PC-3 (cell line): Measurements from ENCODE around the gene RAPGEF4. TPM values are rescaled to one million over a fixed set of nuclear protein-coding genes. Genes with fewer than 3 reads are reported as not detected.

Source experiments
- ATAC-seq: fragments of 200-7000 bp; cut with Tn5 transposase; 2 replicates; pipeline ENCODE4 v1.9.1; 2020; ENCODE audit warnings: mild to moderate bottlenecking, moderate library complexity
- BruUV-seq: library from RNA; stranded (reverse); fragments of 400-500 nt; replicated peaks from 2 replicates; lab custom pipeline; 2021; lab: Mats Ljungman, UMichigan
- CTCF ChIA-PET: fragments of 300-600 bp; sonication (Branson Sonifier 250); formaldehyde crosslinking; loops from one replicate; lab custom pipeline; 2022; ENCODE audit warnings: antibody characterized with exemption; lab: Charles Lee
- POLR2A ChIA-PET: fragments of 300-600 bp; sonication (Branson Sonifier 250); formaldehyde crosslinking; loops from one replicate; lab custom pipeline; 2022; ENCODE audit warnings: antibody characterized with exemption; ENCODE audit not compliant: unreplicated experiment; lab: Charles Lee
- DNase-seq: peaks from one replicate; pipeline ENCODE4 v3.0.0-alpha.2; 2015
- H2AFZ ChIP-seq: fragments of 300-600 bp; sonication (generic); 2 replicates; pipeline ENCODE4 v1.6.0; 2016; ENCODE audit warnings: antibody characterized with exemption, low read length
- H3F3A ChIP-seq: fragments of 300-600 bp; sonication (generic); one replicate; pipeline ENCODE4 v1.6.0; 2017; ENCODE audit warnings: antibody characterized with exemption, low read length, control low read depth, mild to moderate bottlenecking; ENCODE audit not compliant: unreplicated experiment
- H3K27ac ChIP-seq: fragments of 300-600 bp; sonication (generic); 2 replicates; pipeline ENCODE4 v1.5.1; 2016; ENCODE audit warnings: mild to moderate bottlenecking, low read length
- H3K27me3 ChIP-seq: fragments of 300-600 bp; sonication (generic); 2 replicates; pipeline ENCODE4 v1.6.1; 2016; ENCODE audit warnings: low read length, mixed read lengths
- H3K36me3 ChIP-seq: fragments of 300-600 bp; sonication (generic); 2 replicates; pipeline ENCODE4 v1.6.1; 2016; ENCODE audit warnings: low read depth, mixed run types, low read length, mixed read lengths
- H3K4me1 ChIP-seq: fragments of 300-600 bp; sonication (generic); 2 replicates; pipeline ENCODE4 v1.5.1; 2016; ENCODE audit warnings: low read length; ENCODE audit not compliant: insufficient read depth
- H3K4me2 ChIP-seq: fragments of 300-600 bp; sonication (generic); 2 replicates; pipeline ENCODE4 v1.6.0; 2016; ENCODE audit warnings: low read length
- H3K4me3 ChIP-seq: fragments of 300-600 bp; sonication (generic); 2 replicates; pipeline ENCODE4 v1.5.1; 2016; ENCODE audit warnings: mild to moderate bottlenecking, low read length, mixed read lengths
- H3K79me2 ChIP-seq: fragments of 300-600 bp; sonication (generic); 2 replicates; pipeline ENCODE4 v1.6.1; 2017; ENCODE audit warnings: low read length, mixed read lengths
- H3K9ac ChIP-seq: fragments of 300-600 bp; sonication (generic); 2 replicates; pipeline ENCODE4 v1.6.0; 2016; ENCODE audit warnings: mild to moderate bottlenecking, low read length
- H3K9me2 ChIP-seq: fragments of 300-600 bp; sonication (generic); replicated peaks from 2 replicates; pipeline ENCODE4 v1.6.1; 2016; ENCODE audit warnings: mixed run types, low read length, mixed read lengths
- H3K9me3 ChIP-seq: fragments of 300-600 bp; sonication (generic); 2 replicates; pipeline ENCODE4 v1.6.1; 2016; ENCODE audit warnings: low read length, mixed read lengths
- H4K20me1 ChIP-seq: fragments of 300-600 bp; sonication (generic); 2 replicates; pipeline ENCODE4 v1.6.1; 2016; ENCODE audit warnings: low read length, mixed read lengths
- CTCF ChIP-seq: fragments of 300-600 bp; sonication (generic); conservative IDR thresholded peaks from 2 replicates; pipeline ENCODE4 v1.5.1; 2017; ENCODE audit warnings: antibody characterized with exemption, low read depth, mild to moderate bottlenecking, low read length
- EZH2 ChIP-seq: fragments of 300-600 bp; sonication (generic); IDR thresholded peaks from one replicate; pipeline ENCODE4 v1.6.1; 2017; ENCODE audit warnings: antibody characterized with exemption, mild to moderate bottlenecking, low read length; ENCODE audit not compliant: unreplicated experiment
- EZH2phosphoT487 ChIP-seq: fragments of 300-600 bp; sonication (generic); IDR thresholded peaks from 2 replicates; pipeline ENCODE4 v1.6.1; 2018; ENCODE audit warnings: mild to moderate bottlenecking, antibody characterized with exemption, low read length, borderline replicate concordance
- intact Hi-C: fragments of 100-400 bp; cut with micrococcal nuclease; formaldehyde crosslinking; loops from 2 replicates; pipeline ENCODE4 v1.9.0; 2023
- total RNA-seq: library from RNA; depleted of rRNA; stranded (reverse); fragments of >200 nt; gene quantifications from 2 replicates; pipeline ENCODE4 v1.2.3, GENCODE V29; 2014

RAPGEF4 gene
- total RNA-seq, 1 experiment from 2014 or later = 0.87 TPM

GRCh38 chr2:173059292-173059691, 323.6 kb downstream of the RAPGEF4 start:
- TF ChIP-seq EZH2phosphoT487 (no peak), EZH2 (no peak), CTCF (no peak)
- H2AFZ ChIP-seq = no peak overlapping the region
- no peak overlapping the region for H3K9ac ChIP-seq
- no peaks in the 10 kb centered on the region for H3F3A ChIP-seq
- BruUV-seq = no TSS peak
- H4K20me1 ChIP-seq = no peaks in the 10 kb centered on the region
- intact Hi-C loops = no loop called here
- no peak overlapping the region for H3K4me2 ChIP-seq
- no peak overlapping the region for H3K4me3 ChIP-seq
- no peak overlapping the region for H3K27ac ChIP-seq
- H3K4me1 ChIP-seq = peaks cover 4% of the 10 kb centered on the region; the same call in 1 of the 2 replicates
- no peak for ATAC-seq
- no peaks in the 10 kb centered on the region for H3K79me2 ChIP-seq
- no peak for DNase-seq
- CTCF ChIA-PET = no interaction called here
- POLR2A ChIA-PET = interaction anchor here (0.5 kb wide), 1 partner anchor 9 kb away, joined by 3 read pairs; no protein-coding TSS in a partner anchor
- no peaks in the 10 kb centered on the region for H3K27me3 ChIP-seq
- no peaks in the 10 kb centered on the region for H3K9me3 ChIP-seq
- H3K36me3 ChIP-seq = no peaks in the 10 kb centered on the region
- H3K9me2 ChIP-seq = no peaks in the 10 kb centered on the region

GRCh38 chr2:173059971-173060461, 324.4 kb downstream of the RAPGEF4 start:
- no peak for DNase-seq
- CTCF ChIA-PET = no interaction called here
- H3K9me3 ChIP-seq = no peaks in the 10 kb centered on the region
- H3K79me2 ChIP-seq = no peaks in the 10 kb centered on the region
- H3K4me2 ChIP-seq = no peak overlapping the region
- H3K4me3 ChIP-seq = no peak overlapping the region
- H3K4me1 ChIP-seq = no peaks in the 10 kb centered on the region
- H3K27ac ChIP-seq = no peak overlapping the region
- H3K9me2 ChIP-seq = no peaks in the 10 kb centered on the region
- no peaks in the 10 kb centered on the region for H3F3A ChIP-seq
- no peaks in the 10 kb centered on the region for H3K27me3 ChIP-seq
- POLR2A ChIA-PET = no interaction called here
- intact Hi-C loops = no loop called here
- H3K9ac ChIP-seq = no peak overlapping the region
- TF ChIP-seq EZH2phosphoT487 (no peak), EZH2 (no peak), CTCF (no peak)
- no TSS peak for BruUV-seq
- H2AFZ ChIP-seq = no peak overlapping the region
- no peaks in the 10 kb centered on the region for H3K36me3 ChIP-seq
- no peak for ATAC-seq
- no peaks in the 10 kb centered on the region for H4K20me1 ChIP-seq

- H3K36me3 ChIP-seq = no peaks in the 10 kb centered on the region
- H2AFZ ChIP-seq = no peak overlapping the region
- intact Hi-C loops = no loop called here
- H3K79me2 ChIP-seq = no peaks in the 10 kb centered on the region
- no peak overlapping the region for H3K4me3 ChIP-seq
- no peak for TF ChIP-seq EZH2phosphoT487
- TF ChIP-seq EZH2 = no peak
- H4K20me1 ChIP-seq = no peaks in the 10 kb centered on the region
- H3K9me3 ChIP-seq = no peaks in the 10 kb centered on the region
- no peaks in the 10 kb centered on the region for H3K27me3 ChIP-seq
- no peak overlapping the region for H3K27ac ChIP-seq
- no peaks in the 10 kb centered on the region for H3K4me1 ChIP-seq
- H3K9me2 ChIP-seq = no peaks in the 10 kb centered on the region
- no peak overlapping the region for H3K4me2 ChIP-seq
- no TSS peak for BruUV-seq
- ATAC-seq (no peak), DNase-seq (no peak)
- H3F3A ChIP-seq = no peaks in the 10 kb centered on the region
- no peak overlapping the region for H3K9ac ChIP-seq
- CTCF ChIA-PET = no interaction called here
- POLR2A ChIA-PET = interaction anchor here (0.5 kb wide), 1 partner anchor 1331 kb away, joined by 5 read pairs; no protein-coding TSS in a partner anchor
Measured at GRCh38 chr2:173062801-173063200, 327.2 kb downstream of the RAPGEF4 start.
